Forelimb muscle (tissue), 1 donor: ENCODE data around the gene CIITA. TPM values are rescaled to one million over a fixed set of nuclear protein-coding genes. Genes with fewer than 3 reads are reported as not detected.
A peak's percentile ranks its signal among the peaks of the same experiment; 100 is the strongest.

Source experiments
- DNase-seq: peaks from one replicate; pipeline ENCODE4 v3.0.0-alpha.2; 2013; ENCODE audit warnings: low read depth
- polyA plus RNA-seq: library from polyadenylated mRNA; unstranded; fragments of 120-200 nt; gene quantifications from one replicate; pipeline ENCODE4 v1.2.1, GENCODE V29; 2013; ENCODE audit not compliant: insufficient read length

Gene CIITA
- polyA plus RNA-seq, 1 donor, result 3.2 TPM

- peak; percentile 81 for DNase-seq
These were observed 103.0 kb downstream of the CIITA start for GRCh38 chr16:10979717-10980601.

- DNase-seq, result no peak
These were observed 103.8 kb downstream of the CIITA start for GRCh38 chr16:10980813-10981212.

GRCh38 chr16:10981697-10982216 is 104.8 kb downstream of the CIITA start:
- DNase-seq, result no peak

- DNase-seq, result peak; percentile 73
These were observed 105.6 kb downstream of the CIITA start for GRCh38 chr16:10982465-10983150.

- DNase-seq, result no peak
These were observed 106.2 kb downstream of the CIITA start for GRCh38 chr16:10983159-10983558.

GRCh38 chr16:10984509-10984908 is 107.5 kb downstream of the CIITA start:
- no peak for DNase-seq

Other genes with a start within 250 kb of the CIITA start
- gene TEKT5, start 182.3 kb upstream of the CIITA start, polyA plus RNA-seq, result 0.20 TPM
- gene NUBP1, start 133.4 kb upstream of the CIITA start, polyA plus RNA-seq, result 31.2 TPM
- gene TVP23A, start 58.4 kb upstream of the CIITA start, polyA plus RNA-seq, result 2.3 TPM
- 56.9 TPM for gene DEXI, start 65.3 kb downstream of the CIITA start, polyA plus RNA-seq
- gene CLEC16A, start 67.4 kb downstream of the CIITA start, polyA plus RNA-seq, result 14.5 TPM